Measurements from ENCODE around the gene ACCS. TPM values are rescaled to one million over a fixed set of nuclear protein-coding genes. Genes with fewer than 3 reads are reported as not detected.

ACCS gene
- total and polyA plus RNA-seq, 2 of the 4 experiments (the other 2 are of a cell fraction), result 1.8 to 7.3 TPM

DNA sequence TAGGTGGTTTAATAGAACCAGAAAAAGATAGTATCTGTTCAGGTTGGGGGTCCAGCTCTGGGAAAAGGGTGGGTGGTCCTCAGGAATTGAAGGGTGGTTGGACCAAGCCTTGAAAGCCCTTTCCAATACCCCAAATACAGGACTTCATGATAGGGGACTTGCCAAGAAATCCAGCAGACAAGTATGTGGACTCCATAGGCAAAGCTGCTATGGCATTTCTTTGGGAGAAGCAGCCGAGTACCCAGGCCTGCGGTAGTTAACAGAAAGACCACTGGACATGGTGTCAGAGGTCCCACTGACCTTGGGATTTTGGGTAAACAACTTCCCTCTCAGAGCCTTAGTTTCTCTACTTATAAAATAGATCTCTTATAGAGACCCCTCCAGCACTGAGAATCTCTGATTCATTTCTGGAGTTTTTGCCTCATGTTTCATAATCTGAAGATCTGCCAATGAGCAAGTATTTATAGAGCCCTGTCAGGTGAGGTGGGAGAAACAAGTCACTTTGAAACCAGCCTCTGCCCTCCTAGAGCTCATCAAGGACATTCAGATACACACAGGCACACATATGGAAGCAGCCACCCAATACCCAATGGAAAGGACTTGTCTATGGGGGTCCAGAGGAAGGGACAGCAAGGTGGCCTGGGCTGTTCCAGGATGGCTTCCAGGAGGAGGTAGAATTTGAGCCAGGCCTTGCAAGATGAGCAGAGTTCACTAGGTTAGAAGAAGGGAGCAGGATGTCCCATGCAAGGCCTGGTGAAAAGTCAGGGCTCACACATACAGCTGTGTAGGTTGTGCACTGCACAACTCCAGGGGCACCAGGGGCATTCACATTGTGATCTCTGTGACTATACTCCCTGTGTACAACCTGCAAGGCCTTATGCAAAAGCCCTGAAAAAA, 49.3 kb upstream of the ACCS start:
- Histone ChIP-seq H3K4me3 (ENCODE audit: insufficient read depth, low read depth, low read length) (no peak overlapping the region), H3K27ac (ENCODE audit: insufficient read depth, low read length) (no peak overlapping the region)
- POLR2A ChIA-PET (ENCODE audit: unreplicated experiment), result no interaction called here

More for the DNA sequence above, 49.3 kb upstream of the ACCS start:
- H3K4me2 ChIP-seq (ENCODE audit: low read depth, low read length), result peak overlapping the region; percentile 46; the same call in 1 of the 2 replicates
- no peak overlapping the region for H3K4ac ChIP-seq (ENCODE audit: low read depth, low read length)
- H4K5ac ChIP-seq (ENCODE audit: low read depth, low read length), result no peak overlapping the region
- H3K79me1 ChIP-seq (ENCODE audit: low read depth in 1 of 2, low read length in 2 of 2), result no peaks in the 10 kb centered on the region
- no peak overlapping the region for H2BK15ac ChIP-seq (ENCODE audit: low read depth, low read length)
- no peak overlapping the region for H2BK120ac ChIP-seq (ENCODE audit: low read depth, low read length)
- no peak overlapping the region for H3K23ac ChIP-seq (ENCODE audit: low read depth, low read length)
- intact Hi-C loops (cut with micrococcal nuclease) (no loop called here), dilution Hi-C loops (cut with HindIII; ENCODE audit: low sequenced_read_pairs, unreplicated experiment) (no loop called here), in situ Hi-C loops (cut with MboI; ENCODE audit: low sequenced_read_pairs) (no loop called here)
- H3K4me1 ChIP-seq (ENCODE audit: control insufficient read depth, insufficient read depth, low read length), result peaks cover 8% of the 10 kb centered on the region
- H3K27me3 ChIP-seq (ENCODE audit: control insufficient read depth, insufficient read depth, low read length), result no peaks in the 10 kb centered on the region
- CTCF ChIA-PET, result interaction anchor here (0.6 kb wide), 1 partner anchor 10 kb away, joined by 4 read pairs; no protein-coding TSS in a partner anchor
- H3K56ac ChIP-seq (ENCODE audit: extremely low read depth, insufficient read depth, low read length), result no peak overlapping the region
- no peak for TF ChIP-seq FOS (IDR thresholded peaks at IDR 0.05; ENCODE audit: low read depth, low read length)
- no peak for TF ChIP-seq CEBPB (IDR thresholded peaks at IDR 0.05; ENCODE audit: low read depth, low read length)
- no peak for TF ChIP-seq CHD1 (IDR thresholded peaks at IDR 0.05; ENCODE audit: low read depth, low read length)
- TF ChIP-seq RAD21 (IDR thresholded peaks at IDR 0.05; ENCODE audit: low read length), result no peak
- TF ChIP-seq SMC3 (IDR thresholded peaks at IDR 0.05; ENCODE audit: low read depth, low read length), result no peak
- TF ChIP-seq, protein P1, sequence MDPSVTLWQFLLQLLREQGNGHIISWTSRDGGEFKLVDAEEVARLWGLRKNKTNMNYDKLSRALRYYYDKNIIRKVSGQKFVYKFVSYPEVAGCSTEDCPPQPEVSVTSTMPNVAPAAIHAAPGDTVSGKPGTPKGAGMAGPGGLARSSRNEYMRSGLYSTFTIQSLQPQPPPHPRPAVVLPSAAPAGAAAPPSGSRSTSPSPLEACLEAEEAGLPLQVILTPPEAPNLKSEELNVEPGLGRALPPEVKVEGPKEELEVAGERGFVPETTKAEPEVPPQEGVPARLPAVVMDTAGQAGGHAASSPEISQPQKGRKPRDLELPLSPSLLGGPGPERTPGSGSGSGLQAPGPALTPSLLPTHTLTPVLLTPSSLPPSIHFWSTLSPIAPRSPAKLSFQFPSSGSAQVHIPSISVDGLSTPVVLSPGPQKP (IDR thresholded peaks at IDR 0.05; ENCODE audit: borderline replicate concordance, low read depth, low read length), result no peak
- TF ChIP-seq MAFK (IDR thresholded peaks at IDR 0.05; ENCODE audit: low read depth, low read length), result no peak
- no peak for TF ChIP-seq RCOR1 (IDR thresholded peaks at IDR 0.05; ENCODE audit: insufficient replicate concordance, low read length)
- no peak for TF ChIP-seq RFX5 (IDR thresholded peaks at IDR 0.05; ENCODE audit: low read depth, low read length)
- TF ChIP-seq, protein P2, sequence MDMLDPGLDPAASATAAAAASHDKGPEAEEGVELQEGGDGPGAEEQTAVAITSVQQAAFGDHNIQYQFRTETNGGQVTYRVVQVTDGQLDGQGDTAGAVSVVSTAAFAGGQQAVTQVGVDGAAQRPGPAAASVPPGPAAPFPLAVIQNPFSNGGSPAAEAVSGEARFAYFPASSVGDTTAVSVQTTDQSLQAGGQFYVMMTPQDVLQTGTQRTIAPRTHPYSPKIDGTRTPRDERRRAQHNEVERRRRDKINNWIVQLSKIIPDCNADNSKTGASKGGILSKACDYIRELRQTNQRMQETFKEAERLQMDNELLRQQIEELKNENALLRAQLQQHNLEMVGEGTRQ (IDR thresholded peaks at IDR 0.05; ENCODE audit: low read depth, low read length), result no peak
- TF ChIP-seq NFE2L2 (IDR thresholded peaks at IDR 0.05; ENCODE audit: low read depth, low read length), result no peak
- ATAC-seq (ENCODE audit: low read depth), result no peak
- H3K9ac ChIP-seq (ENCODE audit: low read depth, low read length), result no peak overlapping the region
- H3K18ac ChIP-seq (ENCODE audit: low read depth, low read length), result no peak overlapping the region
- no peak overlapping the region for H2AK5ac ChIP-seq (ENCODE audit: low read depth, low read length)
- H3K14ac ChIP-seq (replicated peaks; ENCODE audit: low read depth, low read length), result no peak overlapping the region
- no peak overlapping the region for H4K8ac ChIP-seq (ENCODE audit: low read depth in 2 of 2, low read length in 2 of 2)
- H2AFZ ChIP-seq (replicated peaks; ENCODE audit: low read length, poor library complexity), result peak overlapping the region; percentile 35
- no TSS peak for BruUV-seq (replicated peaks)
- no peak overlapping the region for H4K91ac ChIP-seq (ENCODE audit: insufficient read depth, low read depth, low read length)
- no peaks in the 10 kb centered on the region for H3K9me1 ChIP-seq (ENCODE audit: insufficient read depth, low read length)
- no peak overlapping the region for H2BK20ac ChIP-seq (ENCODE audit: low read depth, low read length)
- H2BK5ac ChIP-seq (ENCODE audit: low read depth, low read length, poor library complexity, severe bottlenecking), result no peak overlapping the region
- no CpG with 5 or more reads among the region's 2 CpGs for WGBS, 2 experiments (ENCODE audit: extremely low coverage in 2 of 2, insufficient read length in 1 of 2)
- H2AK9ac ChIP-seq (replicated peaks; ENCODE audit: low read depth, low read length, poor library complexity), result peak overlapping the region; percentile 1
- no peaks in the 10 kb centered on the region for H4K20me1 ChIP-seq (ENCODE audit: insufficient read depth, low read length)
- peak; percentile 12 for DNase-seq
- no peaks in the 10 kb centered on the region for H3K36me3 ChIP-seq (ENCODE audit: control insufficient read depth, insufficient read depth, low read length)
- no peaks in the 10 kb centered on the region for H3K9me3 ChIP-seq (ENCODE audit: control insufficient read depth, insufficient read depth, low read length)

Data from IMR-90 (cell line).